ENCODE results near the gene PRR30. TPM values are rescaled to one million over a fixed set of nuclear protein-coding genes. Genes with fewer than 3 reads are reported as not detected.

Gene PRR30
- polyA plus RNA-seq, 1 donor (not counting 4 experiments of a cell fraction or from before 2014, with no cell fraction given), result not detected

DNA sequence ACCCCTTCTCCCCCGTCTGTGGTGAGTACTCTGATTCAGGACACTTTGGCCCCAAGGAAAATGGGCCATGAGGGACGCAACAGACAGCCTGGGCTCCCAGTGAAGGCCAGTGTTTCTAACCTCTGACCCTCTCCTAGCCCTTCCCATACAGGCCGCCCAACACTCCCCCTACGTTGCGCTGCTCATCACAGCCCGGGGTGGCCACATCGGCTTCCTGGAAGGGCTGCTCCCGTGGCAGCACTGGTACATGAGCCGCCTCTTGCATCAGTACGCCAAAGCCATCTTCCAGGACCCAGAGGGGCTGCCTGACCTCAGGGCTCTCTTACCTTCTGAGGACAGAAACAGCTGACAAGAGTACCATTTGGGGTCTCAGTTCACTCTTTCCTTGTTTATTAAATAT is 8.8 kb downstream of the PRR30 start:
- Histone ChIP-seq H3K4me1 (ENCODE audit: control insufficient read depth, extremely low read depth, insufficient read depth, low read length) (peaks cover 7% of the 10 kb centered on the region), H4K20me1 (ENCODE audit: control insufficient read depth, extremely low read depth, insufficient read depth, low read length) (no peaks in the 10 kb centered on the region), H3K9ac (ENCODE audit: control insufficient read depth, extremely low read depth, insufficient read depth, low read length) (no peak overlapping the region), H3K9me3 (ENCODE audit: control insufficient read depth, low read depth, low read length) (no peaks in the 10 kb centered on the region), H2AFZ (ENCODE audit: control insufficient read depth, low read length) (no peak overlapping the region), H3K27me3 (ENCODE audit: control insufficient read depth, extremely low read depth, insufficient read depth, low read length) (no peaks in the 10 kb centered on the region), H3K27ac (ENCODE audit: control insufficient read depth, insufficient read depth, low read length) (no peak overlapping the region), H3K4me3 (ENCODE audit: control insufficient read depth in 2 of 3, extremely low read depth in 1 of 3, insufficient read depth in 2 of 3, low read depth in 1 of 3, low read length in 3 of 3) (no peak overlapping the region), H3K79me2 (ENCODE audit: control insufficient read depth, insufficient read depth, low read length) (peaks cover 20% of the 10 kb centered on the region), H3K36me3 (ENCODE audit: control insufficient read depth in 2 of 2, extremely low read depth in 1 of 2, insufficient read depth in 2 of 2, low read length in 2 of 2) (peaks cover 20 to 26% of the 10 kb centered on the region in 2 experiments), H3K4me2 (ENCODE audit: control insufficient read depth, extremely low read depth, insufficient read depth, low read depth, low read length) (no peak overlapping the region), H3K9me1 (ENCODE audit: control insufficient read depth, extremely low read depth, insufficient read depth, low read length) (no peaks in the 10 kb centered on the region)
- FAIRE-seq (no peak), DNase-seq (ENCODE audit: low read depth, low spot score) (no peak)
- dilution Hi-C loops (cut with MboI; ENCODE audit: extremely low pct_ligation_motif_present, low sequenced_read_pairs), result no loop called here
- TF ChIP-seq EZH2 (IDR thresholded peaks at IDR 0.05; ENCODE audit: low read length), result no peak
- TF ChIP-seq, protein P1, sequence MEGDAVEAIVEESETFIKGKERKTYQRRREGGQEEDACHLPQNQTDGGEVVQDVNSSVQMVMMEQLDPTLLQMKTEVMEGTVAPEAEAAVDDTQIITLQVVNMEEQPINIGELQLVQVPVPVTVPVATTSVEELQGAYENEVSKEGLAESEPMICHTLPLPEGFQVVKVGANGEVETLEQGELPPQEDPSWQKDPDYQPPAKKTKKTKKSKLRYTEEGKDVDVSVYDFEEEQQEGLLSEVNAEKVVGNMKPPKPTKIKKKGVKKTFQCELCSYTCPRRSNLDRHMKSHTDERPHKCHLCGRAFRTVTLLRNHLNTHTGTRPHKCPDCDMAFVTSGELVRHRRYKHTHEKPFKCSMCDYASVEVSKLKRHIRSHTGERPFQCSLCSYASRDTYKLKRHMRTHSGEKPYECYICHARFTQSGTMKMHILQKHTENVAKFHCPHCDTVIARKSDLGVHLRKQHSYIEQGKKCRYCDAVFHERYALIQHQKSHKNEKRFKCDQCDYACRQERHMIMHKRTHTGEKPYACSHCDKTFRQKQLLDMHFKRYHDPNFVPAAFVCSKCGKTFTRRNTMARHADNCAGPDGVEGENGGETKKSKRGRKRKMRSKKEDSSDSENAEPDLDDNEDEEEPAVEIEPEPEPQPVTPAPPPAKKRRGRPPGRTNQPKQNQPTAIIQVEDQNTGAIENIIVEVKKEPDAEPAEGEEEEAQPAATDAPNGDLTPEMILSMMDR (optimal IDR thresholded peaks at IDR 0.05 in 1 of 3, IDR thresholded peaks at IDR 0.05 in 1 of 3, conservative IDR thresholded peaks at IDR 0.05 in 1 of 3; ENCODE audit: extremely low read depth in 1 of 3, insufficient read depth in 2 of 3, low read length in 3 of 3), result no peak

DNA sequence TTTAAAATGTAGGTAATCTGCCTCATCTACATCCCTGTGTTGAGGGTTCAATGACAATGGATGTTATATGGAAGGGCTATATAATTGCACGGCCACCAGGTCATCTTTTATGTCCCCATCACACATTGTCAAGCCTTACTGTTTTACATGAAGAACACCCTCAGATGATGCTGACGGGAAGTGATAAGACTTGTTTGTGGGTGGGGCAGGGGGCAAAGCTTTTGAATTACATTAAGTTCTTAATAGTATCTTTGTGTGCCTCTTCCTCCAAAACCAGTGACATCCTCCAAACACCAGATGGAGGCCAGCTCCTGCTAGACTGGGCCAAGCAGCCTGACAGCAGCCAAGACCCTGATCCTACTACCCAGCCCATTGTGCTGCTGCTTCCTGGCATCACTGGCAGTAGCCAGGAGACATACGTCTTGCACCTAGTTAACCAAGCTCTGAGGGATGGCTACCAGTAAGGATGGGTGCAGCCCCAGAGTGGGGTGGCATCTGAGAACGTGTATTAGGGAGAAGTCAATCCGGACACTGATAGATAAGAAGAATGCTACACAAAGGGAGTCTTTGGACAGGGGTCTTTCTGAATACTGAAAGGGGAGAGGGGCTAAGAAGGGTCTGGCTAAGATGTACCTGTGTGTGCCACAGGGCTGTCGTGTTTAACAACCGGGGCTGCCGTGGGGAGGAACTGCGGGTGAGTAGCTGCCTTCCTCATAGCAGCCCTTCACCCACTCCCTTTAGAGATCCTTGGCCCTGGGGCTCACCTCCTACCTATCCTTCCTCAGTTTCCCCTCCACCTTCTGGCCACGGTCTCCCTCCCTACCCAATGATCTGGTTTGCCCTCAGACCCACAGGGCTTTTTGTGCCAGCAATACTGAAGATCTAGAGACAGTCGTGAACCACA is 10.3 kb downstream of the PRR30 start:
- H3K9ac ChIP-seq (ENCODE audit: control insufficient read depth, extremely low read depth, insufficient read depth, low read length), result no peak overlapping the region
- no peak overlapping the region for H2AFZ ChIP-seq (ENCODE audit: control insufficient read depth, low read length)
- peaks cover 20 to 26% of the 10 kb centered on the region in 2 experiments for H3K36me3 ChIP-seq (ENCODE audit: control insufficient read depth in 2 of 2, extremely low read depth in 1 of 2, insufficient read depth in 2 of 2, low read length in 2 of 2)
- H3K9me3 ChIP-seq (ENCODE audit: control insufficient read depth, low read depth, low read length), result no peaks in the 10 kb centered on the region
- H3K79me2 ChIP-seq (ENCODE audit: control insufficient read depth, insufficient read depth, low read length), result peaks cover 16% of the 10 kb centered on the region
- dilution Hi-C loops (cut with MboI; ENCODE audit: extremely low pct_ligation_motif_present, low sequenced_read_pairs), result no loop called here
- H3K9me1 ChIP-seq (ENCODE audit: control insufficient read depth, extremely low read depth, insufficient read depth, low read length), result no peaks in the 10 kb centered on the region
- H3K4me3 ChIP-seq (ENCODE audit: control insufficient read depth in 2 of 3, extremely low read depth in 1 of 3, insufficient read depth in 2 of 3, low read depth in 1 of 3, low read length in 3 of 3), result no peak overlapping the region
- H3K27ac ChIP-seq (ENCODE audit: control insufficient read depth, insufficient read depth, low read length), result no peak overlapping the region
- TF ChIP-seq, protein P1 (optimal IDR thresholded peaks at IDR 0.05 in 1 of 3, IDR thresholded peaks at IDR 0.05 in 1 of 3, conservative IDR thresholded peaks at IDR 0.05 in 1 of 3; ENCODE audit: extremely low read depth in 1 of 3, insufficient read depth in 2 of 3, low read length in 3 of 3), result no peak
- TF ChIP-seq EZH2 (IDR thresholded peaks at IDR 0.05; ENCODE audit: low read length), result no peak
- no peak for FAIRE-seq
- peaks cover 7% of the 10 kb centered on the region for H3K4me1 ChIP-seq (ENCODE audit: control insufficient read depth, extremely low read depth, insufficient read depth, low read length)
- H3K27me3 ChIP-seq (ENCODE audit: control insufficient read depth, extremely low read depth, insufficient read depth, low read length), result peaks cover 2% of the 10 kb centered on the region
- no peaks in the 10 kb centered on the region for H4K20me1 ChIP-seq (ENCODE audit: control insufficient read depth, extremely low read depth, insufficient read depth, low read length)
- H3K4me2 ChIP-seq (ENCODE audit: control insufficient read depth, extremely low read depth, insufficient read depth, low read depth, low read length), result no peak overlapping the region
- DNase-seq (ENCODE audit: low read depth, low spot score), result no peak
